OCI-LY1 (cell line): Measurements from ENCODE around the gene PIK3C2G.

Source experiments
- H2AFZ ChIP-seq: fragments of 200-600 bp; sonication (generic), shearing (Covaris generic); 2 replicates; pipeline ENCODE4 v1.6.0; 2014; ENCODE audit warnings: antibody characterized with exemption, mild to moderate bottlenecking, low read length
- H3F3A ChIP-seq: fragments of 200-600 bp; sonication (generic), shearing (Covaris generic); 2 replicates; pipeline ENCODE4 v1.6.0; 2014; ENCODE audit warnings: mild to moderate bottlenecking, antibody characterized with exemption, low read length, moderate library complexity; ENCODE audit not compliant: insufficient read depth
- H3K27ac ChIP-seq: fragments of 200-600 bp; sonication (generic); 2 replicates; pipeline ENCODE4 v1.5.1; 2014; ENCODE audit warnings: low read length, mixed run types, mild to moderate bottlenecking, low read depth; ENCODE audit not compliant: poor library complexity, severe bottlenecking
- H3K27me3 ChIP-seq: fragments of 200-600 bp; sonication (generic); 2 replicates; pipeline ENCODE4 v1.6.0; 2014; ENCODE audit warnings: antibody characterized with exemption, mild to moderate bottlenecking, low read length, moderate library complexity; ENCODE audit not compliant: insufficient read depth
- H3K36me3 ChIP-seq: fragments of 200-600 bp; sonication (generic); 2 replicates; pipeline ENCODE4 v1.6.1; 2014; ENCODE audit warnings: mild to moderate bottlenecking, antibody characterized with exemption, low read length, moderate library complexity, mixed read lengths; ENCODE audit not compliant: insufficient read depth
- H3K4me1 ChIP-seq: fragments of 200-600 bp; sonication (generic); 2 replicates; pipeline ENCODE4 v1.5.1; 2014; ENCODE audit warnings: mild to moderate bottlenecking, low read length, moderate library complexity; ENCODE audit not compliant: insufficient read depth, severe bottlenecking
- H3K4me2 ChIP-seq: fragments of 200-600 bp; sonication (generic), shearing (Covaris generic); 2 replicates; pipeline ENCODE4 v1.6.1; 2014; ENCODE audit warnings: low read length
- H3K4me3 ChIP-seq: fragments of 200-600 bp; sonication (generic); 2 replicates; pipeline ENCODE4 v1.5.1; 2014; ENCODE audit warnings: low read length, low read depth, mild to moderate bottlenecking, mixed read lengths; ENCODE audit not compliant: poor library complexity, severe bottlenecking
- H3K79me2 ChIP-seq: fragments of 200-600 bp; shearing (Covaris generic); 2 replicates; pipeline ENCODE4 v1.6.1; 2016; ENCODE audit warnings: mixed run types, low read length, mixed read lengths; ENCODE audit not compliant: insufficient read depth
- H3K9ac ChIP-seq: fragments of 200-600 bp; sonication (generic), shearing (Covaris generic); 2 replicates; pipeline ENCODE4 v1.6.1; 2014; ENCODE audit warnings: mild to moderate bottlenecking, low read length, mixed read lengths
- H3K9me2 ChIP-seq: fragments of 200-600 bp; sonication (generic), shearing (Covaris generic); 2 replicates; pipeline ENCODE4 v1.6.1; 2014; ENCODE audit warnings: low read depth, mild to moderate bottlenecking, low read length, mixed read lengths
- H3K9me3 ChIP-seq: fragments of 200-600 bp; shearing (Covaris generic); 2 replicates; pipeline ENCODE4 v1.6.1; 2014; ENCODE audit warnings: low read length, mixed read lengths
- H4K20me1 ChIP-seq: fragments of 200-600 bp; sonication (generic), shearing (Covaris generic); 2 replicates; pipeline ENCODE4 v1.6.0; 2016; ENCODE audit warnings: mild to moderate bottlenecking, low read length; ENCODE audit not compliant: insufficient read depth
- CTCF ChIP-seq: fragments of 200-600 bp; sonication (generic), shearing (Covaris generic); IDR thresholded peaks from 2 replicates; pipeline ENCODE4 v1.5.1; 2017; ENCODE audit warnings: mild to moderate bottlenecking, antibody characterized with exemption, low read length, moderate library complexity, mixed read lengths
- EZH2 ChIP-seq: fragments of 200-600 bp; sonication (generic), shearing (Covaris generic); IDR thresholded peaks from 2 replicates; pipeline ENCODE4 v1.8.0; 2017; ENCODE audit warnings: borderline replicate concordance, mixed run types, mild to moderate bottlenecking, antibody characterized with exemption, low read length, moderate library complexity, mixed read lengths

The PIK3C2G gene

GRCh38 chr12:18258929-18259328 is 2.4 kb upstream of the PIK3C2G start:
- Histone ChIP-seq H3K27ac (no peak overlapping the region), H3K4me2 (no peak overlapping the region), H3K9ac (no peak overlapping the region), H3K4me3 (no peak overlapping the region), H3K9me3 (no peaks in the 10 kb centered on the region), H3K9me2 (no peaks in the 10 kb centered on the region), H3K27me3 (no peaks in the 10 kb centered on the region), H3K79me2 (no peaks in the 10 kb centered on the region), H3K36me3 (no peaks in the 10 kb centered on the region), H3K4me1 (no peaks in the 10 kb centered on the region), H2AFZ (no peak overlapping the region), H3F3A (no peaks in the 10 kb centered on the region), H4K20me1 (no peaks in the 10 kb centered on the region)
- no peak for TF ChIP-seq EZH2
- no peak for TF ChIP-seq CTCF

- TF ChIP-seq CTCF (no peak), EZH2 (no peak)
- H3K9me3 ChIP-seq, result no peaks in the 10 kb centered on the region
- no peaks in the 10 kb centered on the region for H3K36me3 ChIP-seq
- no peaks in the 10 kb centered on the region for H3K9me2 ChIP-seq
- no peak overlapping the region for H3K4me2 ChIP-seq
- H3K4me3 ChIP-seq, result no peak overlapping the region
- H3K4me1 ChIP-seq, result no peaks in the 10 kb centered on the region
- H2AFZ ChIP-seq, result no peak overlapping the region
- no peaks in the 10 kb centered on the region for H4K20me1 ChIP-seq
- no peak overlapping the region for H3K27ac ChIP-seq
- H3F3A ChIP-seq, result no peaks in the 10 kb centered on the region
- H3K9ac ChIP-seq, result no peak overlapping the region
- no peaks in the 10 kb centered on the region for H3K79me2 ChIP-seq
- H3K27me3 ChIP-seq, result no peaks in the 10 kb centered on the region
Measured at GRCh38 chr12:18259906-18260682, 1.2 kb upstream of the PIK3C2G start.

GRCh38 chr12:18261906-18262305 is 588 bp downstream of the PIK3C2G start:
- no peak overlapping the region for H2AFZ ChIP-seq

More at GRCh38 chr12:18261906-18262305, 588 bp downstream of the PIK3C2G start:
- Histone ChIP-seq H3K4me2 (no peak overlapping the region), H3K27ac (no peak overlapping the region), H3K4me3 (no peak overlapping the region), H3K27me3 (no peaks in the 10 kb centered on the region), H3K9me3 (no peaks in the 10 kb centered on the region), H3K79me2 (no peaks in the 10 kb centered on the region), H4K20me1 (no peaks in the 10 kb centered on the region), H3K36me3 (no peaks in the 10 kb centered on the region), H3F3A (no peaks in the 10 kb centered on the region), H3K9ac (no peak overlapping the region), H3K4me1 (no peaks in the 10 kb centered on the region), H3K9me2 (no peaks in the 10 kb centered on the region)
- TF ChIP-seq CTCF (no peak), EZH2 (no peak)
